Urinary bladder (tissue), 4 donors: Measurements from ENCODE around the gene RTBDN. TPM values are rescaled to one million over a fixed set of nuclear protein-coding genes. Genes with fewer than 3 reads are reported as not detected.
A peak's percentile ranks its signal among the peaks of the same experiment; 100 is the strongest.
"Not testable (repeated sequence)": the region's sequence is repeated elsewhere in the genome, so short reads cannot be mapped to it uniquely, and the experiment has no call there.

ENCODE experiments used
- DNase-seq: peaks from one replicate; pipeline ENCODE4 v3.0.0-alpha.2; 2015; ENCODE audit errors: extremely low spot score
- H3K27ac ChIP-seq: one replicate; pipeline ENCODE4 v1.5.1; 2013; ENCODE audit warnings: low read depth, mild to moderate bottlenecking, moderate library complexity
- H3K36me3 ChIP-seq: one replicate; pipeline ENCODE4 v1.6.1; 2013; ENCODE audit warnings: mild to moderate bottlenecking, moderate library complexity; ENCODE audit not compliant: insufficient read depth
- H3K4me1 ChIP-seq: one replicate; pipeline ENCODE4 v1.6.1; 2013; ENCODE audit warnings: mild to moderate bottlenecking, moderate library complexity; ENCODE audit not compliant: insufficient read depth
- H3K4me3 ChIP-seq: one replicate; pipeline ENCODE4 v1.5.1; 2013; ENCODE audit warnings: low read depth, low read length
- WGBS: extraction: QIAGEN DNeasy Blood & Tissue Kit; methylation state at CpG from one replicate; pipeline ENCODE4 v1.1.7; 2013; 5-methylcytosine and 5-hydroxymethylcytosine counted together
- polyA plus RNA-seq: library from polyadenylated mRNA; stranded (reverse); fragments of 200-250 nt; gene quantifications from one replicate; pipeline ENCODE4 v1.2.3, GENCODE V29; 2013
- total RNA-seq: library from RNA; depleted of rRNA; stranded (reverse); fragments of >200 nt; gene quantifications from one replicate; pipeline ENCODE4 v1.2.3, GENCODE V29; 2014
- donor health status: healthy with polysubstance abuse.
- donor health status: healthy.

The RTBDN gene
- total and polyA plus RNA-seq, 2 donors: 0.65 TPM; not detected in 1

DNA sequence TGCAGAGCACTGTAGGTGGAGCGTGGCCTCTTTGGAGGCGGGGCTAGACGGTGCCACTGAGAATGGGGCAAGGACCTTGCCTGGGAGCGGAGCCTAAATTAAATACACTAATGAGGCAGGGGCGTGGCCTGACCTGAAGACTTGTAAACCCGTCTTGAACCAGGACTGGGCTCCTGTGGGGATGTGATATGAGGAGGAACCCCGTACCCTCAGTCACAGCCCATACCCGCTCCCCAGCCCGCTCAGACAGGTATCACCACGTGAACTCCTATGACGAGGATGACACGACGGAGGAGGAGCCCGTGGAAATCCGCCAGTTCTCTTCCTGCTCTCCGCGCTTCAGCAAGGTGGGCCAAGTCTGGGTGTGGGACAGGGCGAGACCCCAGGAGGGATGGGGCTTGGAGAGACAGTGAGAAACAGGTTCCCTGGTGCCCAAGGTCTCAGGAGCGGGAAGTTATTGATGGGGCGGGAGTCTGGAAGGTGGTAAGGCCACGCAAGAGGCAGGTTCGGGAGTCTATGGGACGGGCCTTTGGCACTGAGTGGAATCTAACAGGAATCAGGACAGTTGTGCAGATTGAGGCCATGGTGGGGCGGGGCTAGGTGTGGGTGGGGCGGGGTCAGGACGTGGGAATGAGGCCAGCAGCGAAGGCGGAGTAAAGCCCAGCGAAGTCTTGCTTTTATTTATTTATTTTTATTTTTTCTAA lies 32.2 kb upstream of the RTBDN start:
- H3K4me3 ChIP-seq: no peak overlapping the region
- H3K4me1 ChIP-seq: no peaks in the 10 kb centered on the region
- H3K27ac ChIP-seq: no peak overlapping the region
- no peak for DNase-seq
- no peaks in the 10 kb centered on the region for H3K36me3 ChIP-seq
- WGBS: 87% methylated on average over 29 of the region's 29 CpGs

DNA sequence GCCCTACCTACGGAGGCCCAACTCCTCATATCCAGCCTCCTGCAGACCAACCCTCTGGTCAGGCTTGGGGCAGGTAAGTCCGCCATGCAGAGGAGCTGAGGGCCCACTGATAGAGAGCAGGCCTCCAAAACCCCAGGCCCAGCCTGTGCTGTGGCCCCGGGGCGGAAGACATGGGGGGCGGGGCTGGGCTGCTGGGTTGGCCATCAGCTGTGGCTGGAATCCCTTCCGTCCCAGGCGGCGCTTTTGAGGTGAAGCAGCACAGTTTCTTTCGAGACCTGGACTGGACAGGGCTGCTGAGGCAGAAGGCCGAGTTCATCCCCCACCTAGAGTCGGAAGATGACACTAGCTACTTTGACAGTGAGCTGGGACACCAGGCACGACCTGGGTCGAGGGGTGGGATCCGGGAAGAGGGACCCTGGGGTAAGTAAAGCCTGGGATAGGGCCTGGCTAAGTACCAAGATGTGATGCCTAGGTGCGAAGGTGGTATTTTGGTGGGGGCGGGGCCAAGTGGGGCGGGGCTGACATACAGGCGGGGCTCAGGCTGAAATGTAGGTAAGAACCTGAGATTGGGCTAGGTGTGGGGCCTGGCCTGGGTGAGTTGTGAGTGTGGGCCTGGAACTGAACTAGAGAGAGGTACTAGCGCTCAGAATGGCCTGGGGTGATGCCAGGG lies 31.5 kb upstream of the RTBDN start:
- 79% methylated on average over 19 of the region's 19 CpGs for WGBS
- no peak for DNase-seq
- no peak overlapping the region for H3K27ac ChIP-seq
- H3K4me3 ChIP-seq: no peak overlapping the region
- H3K4me1 ChIP-seq: no peaks in the 10 kb centered on the region
- H3K36me3 ChIP-seq: no peaks in the 10 kb centered on the region

DNA sequence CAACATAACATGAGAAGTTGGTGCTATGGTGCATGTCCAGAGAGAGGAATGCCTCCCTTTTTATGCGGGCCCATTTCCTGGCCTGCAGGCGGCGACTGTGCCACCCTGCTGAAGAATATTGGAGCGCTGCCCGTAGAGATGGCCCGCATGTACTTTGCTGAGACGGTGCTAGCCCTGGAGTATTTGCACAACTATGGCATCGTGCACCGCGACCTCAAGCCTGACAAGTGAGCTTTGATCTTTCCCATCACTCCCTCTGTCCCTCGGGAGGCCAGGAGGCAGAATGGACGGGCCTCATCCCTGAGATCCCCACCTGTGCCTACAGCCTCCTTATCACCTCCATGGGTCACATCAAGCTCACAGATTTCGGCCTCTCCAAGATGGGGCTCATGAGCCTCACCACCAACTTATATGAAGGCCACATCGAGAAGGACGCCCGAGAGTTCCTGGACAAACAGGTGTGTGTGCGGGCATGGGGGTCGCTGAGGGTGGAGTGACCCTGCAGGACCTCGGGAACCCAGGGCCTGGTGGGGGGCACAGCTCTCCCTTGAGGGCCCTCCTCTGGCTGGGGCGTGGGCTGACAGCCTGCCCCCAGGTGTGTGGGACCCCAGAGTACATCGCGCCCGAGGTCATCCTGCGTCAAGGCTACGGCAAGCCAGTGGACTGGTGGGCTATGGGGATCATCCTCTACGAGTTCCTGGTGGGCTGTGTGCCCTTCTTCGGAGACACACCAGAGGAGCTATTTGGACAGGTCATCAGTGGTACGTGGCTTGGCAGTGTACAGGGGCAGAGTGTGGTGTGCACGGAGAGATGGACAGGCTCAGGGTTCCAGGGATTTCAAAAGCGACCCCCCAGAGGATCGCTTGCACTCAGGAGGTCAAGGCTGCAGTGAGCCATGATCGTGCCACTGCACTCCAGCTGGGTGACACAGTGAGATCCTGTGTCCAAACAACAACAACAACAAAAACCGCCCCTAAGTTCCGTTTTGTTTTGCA lies 30.6 kb upstream of the RTBDN start:
- H3K27ac ChIP-seq: no peak overlapping the region
- H3K4me1 ChIP-seq: no peaks in the 10 kb centered on the region
- no peak for DNase-seq
- H3K36me3 ChIP-seq: no peaks in the 10 kb centered on the region
- H3K4me3 ChIP-seq: no peak overlapping the region
- 89% methylated on average over 34 of the region's 34 CpGs for WGBS

DNA sequence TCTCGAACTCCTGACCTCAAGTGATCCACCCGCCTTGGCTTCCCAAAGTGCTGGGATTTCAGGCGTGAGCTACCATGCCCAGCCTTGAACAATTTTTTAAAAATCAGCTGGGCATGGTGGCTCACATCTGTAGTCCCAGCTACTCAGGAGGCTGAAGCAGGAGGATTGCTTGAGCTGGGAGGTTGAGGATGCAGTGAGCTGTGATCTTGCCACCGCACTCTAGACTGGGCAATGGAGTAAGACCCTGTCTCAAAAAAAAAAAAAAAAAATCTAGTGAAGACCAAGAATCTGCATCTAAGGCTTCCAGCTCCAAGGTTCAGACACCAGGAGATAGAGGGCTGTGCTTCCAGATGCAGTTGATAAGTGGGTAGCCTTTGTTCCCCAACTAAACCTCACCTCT lies 29.8 kb upstream of the RTBDN start:
- Histone ChIP-seq H3K36me3 (no peaks in the 10 kb centered on the region), H3K4me3 (no peak overlapping the region), H3K27ac (no peak overlapping the region), H3K4me1 (no peaks in the 10 kb centered on the region)
- WGBS: 84% methylated on average over 4 of the region's 4 CpGs
- no peak for DNase-seq

DNA sequence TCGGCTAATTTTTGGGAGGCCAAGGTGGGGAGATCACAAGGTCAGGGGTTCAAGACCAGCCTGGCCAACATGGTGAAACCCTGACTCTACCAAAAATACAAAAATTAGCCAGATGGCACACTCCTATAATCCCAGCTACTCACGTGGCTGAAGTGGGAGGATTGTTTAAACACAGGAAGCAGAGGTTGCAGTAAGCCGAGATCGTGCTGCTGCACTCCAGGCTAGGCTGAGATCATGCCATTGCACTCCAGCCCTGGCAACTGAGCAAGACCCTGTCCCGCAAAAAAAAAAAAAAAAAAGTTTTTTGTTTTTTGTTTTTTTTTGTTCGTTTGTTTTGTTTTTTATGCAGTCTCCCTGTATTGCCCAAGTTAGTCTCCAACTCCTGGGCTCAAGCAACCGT lies 25.2 kb upstream of the RTBDN start:
- H3K4me3 ChIP-seq: no peak overlapping the region
- H3K36me3 ChIP-seq: no peaks in the 10 kb centered on the region
- no peak for DNase-seq
- no peaks in the 10 kb centered on the region for H3K4me1 ChIP-seq
- H3K27ac ChIP-seq: no peak overlapping the region
- WGBS: 58% methylated on average over 7 of the region's 7 CpGs

DNA sequence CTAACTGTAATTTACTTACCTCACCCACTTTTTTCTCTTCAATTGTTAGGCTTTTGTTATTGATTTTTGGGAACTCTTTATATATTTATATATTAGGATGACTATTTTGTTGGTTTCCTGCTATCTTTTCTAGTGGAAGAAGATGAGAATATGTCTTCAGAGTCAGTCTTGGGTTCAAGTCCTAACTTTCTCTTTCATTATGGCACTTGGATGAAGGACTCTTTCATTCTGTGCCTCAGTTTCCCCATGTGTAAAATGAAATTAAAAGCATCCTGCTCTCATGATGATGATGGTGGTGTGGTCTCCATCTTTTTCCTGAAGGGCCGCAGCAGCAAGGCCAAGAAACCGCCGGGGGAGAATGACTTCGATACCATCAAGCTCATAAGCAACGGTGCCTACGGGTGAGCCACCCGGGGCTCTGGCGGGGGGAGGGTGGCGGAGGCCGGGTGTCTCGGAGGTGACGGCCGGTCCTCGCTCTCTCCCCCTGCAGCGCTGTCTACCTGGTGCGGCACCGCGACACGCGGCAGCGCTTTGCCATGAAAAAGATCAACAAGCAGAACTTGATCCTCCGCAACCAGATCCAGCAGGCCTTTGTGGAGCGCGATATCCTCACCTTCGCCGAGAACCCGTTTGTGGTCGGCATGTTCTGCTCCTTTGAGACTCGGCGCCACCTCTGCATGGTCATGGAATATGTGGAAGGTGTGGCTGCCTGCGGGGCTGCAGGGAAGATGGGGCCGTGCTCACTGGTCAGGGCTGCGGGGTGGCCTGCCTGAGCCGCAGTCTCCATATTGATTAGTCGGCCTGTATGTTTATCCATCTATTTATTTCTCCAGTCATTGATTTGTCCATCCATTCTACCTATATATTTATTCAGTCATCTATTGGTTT lies 23.9 kb upstream of the RTBDN start:
- no peaks in the 10 kb centered on the region for H3K4me1 ChIP-seq
- H3K36me3 ChIP-seq: no peaks in the 10 kb centered on the region
- 94% methylated on average over 35 of the region's 35 CpGs for WGBS
- no peak overlapping the region for H3K4me3 ChIP-seq
- DNase-seq: no peak
- no peak overlapping the region for H3K27ac ChIP-seq

DNA sequence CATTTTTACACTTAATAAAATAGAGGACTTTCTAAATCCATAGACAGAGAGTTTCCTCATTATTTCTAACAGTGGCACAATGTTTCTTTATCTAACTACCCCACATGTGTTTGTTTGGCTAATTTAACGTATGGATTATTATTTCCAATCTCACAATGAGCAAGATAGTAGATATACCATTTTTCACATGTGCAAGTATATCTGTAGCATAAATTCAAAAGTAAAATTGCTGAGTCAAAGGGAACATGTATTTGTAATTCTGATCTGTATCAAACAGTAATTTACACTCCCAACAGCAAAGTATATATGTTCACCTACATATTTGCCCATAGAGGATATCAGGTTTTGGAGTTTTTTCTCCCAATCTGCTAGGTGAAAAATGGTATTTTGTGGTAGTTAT lies 22.3 kb upstream of the RTBDN start:
- H3K4me3 ChIP-seq: no peak overlapping the region
- H3K36me3 ChIP-seq: no peaks in the 10 kb centered on the region
- WGBS: 67% methylated on average over 1 of the region's 1 CpG
- no peaks in the 10 kb centered on the region for H3K4me1 ChIP-seq
- H3K27ac ChIP-seq: no peak overlapping the region
- no peak for DNase-seq

DNA sequence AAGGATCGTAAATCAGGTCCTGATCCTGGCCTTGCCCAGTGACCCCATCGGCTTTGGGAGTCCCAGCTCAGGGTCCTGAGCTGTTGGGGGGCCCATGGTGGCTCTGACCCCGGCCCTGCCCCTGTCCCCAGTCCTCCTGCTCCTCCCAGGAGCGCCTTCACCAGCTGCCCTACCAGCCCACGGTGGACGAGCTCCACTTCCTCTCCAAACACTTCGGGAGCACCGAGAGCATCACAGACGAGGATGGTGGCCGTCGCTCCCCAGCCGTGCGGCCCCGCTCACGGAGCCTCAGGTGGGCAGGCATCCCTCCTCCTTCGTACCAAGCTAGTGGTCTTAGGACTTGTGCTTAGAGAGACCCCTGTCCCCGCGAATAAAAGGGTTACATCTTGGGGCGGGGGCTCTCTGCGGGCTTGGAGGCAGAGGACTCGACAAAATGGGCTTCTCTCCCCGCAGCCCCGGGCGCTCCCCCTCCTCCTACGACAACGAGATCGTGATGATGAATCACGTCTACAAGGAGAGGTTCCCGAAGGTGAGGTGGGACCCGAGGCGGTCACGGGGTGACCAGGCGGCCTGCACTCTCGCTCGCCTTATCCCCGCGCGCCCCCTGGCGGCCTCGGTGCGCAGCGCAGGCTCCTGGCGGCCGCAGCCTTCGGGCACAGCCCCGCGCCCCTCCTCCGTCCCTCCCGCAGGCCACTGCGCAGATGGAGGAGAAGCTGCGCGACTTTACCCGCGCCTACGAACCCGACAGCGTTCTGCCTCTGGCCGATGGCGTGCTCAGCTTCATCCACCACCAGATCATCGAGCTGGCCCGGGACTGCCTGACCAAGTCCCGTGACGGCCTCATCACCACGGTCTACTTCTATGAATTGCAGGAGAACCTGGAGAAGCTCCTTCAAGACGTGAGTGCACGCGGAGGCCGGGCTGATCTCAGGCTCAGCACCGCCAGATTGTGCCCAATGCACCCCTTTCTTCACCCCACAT lies 13.1 kb upstream of the RTBDN start:
- DNase-seq: peak; percentile 17
- Histone ChIP-seq H3K36me3 (no peaks in the 10 kb centered on the region), H3K4me3 (no peak overlapping the region), H3K27ac (no peak overlapping the region), H3K4me1 (no peaks in the 10 kb centered on the region)
- 13% methylated on average over 69 of the region's 69 CpGs for WGBS

DNA sequence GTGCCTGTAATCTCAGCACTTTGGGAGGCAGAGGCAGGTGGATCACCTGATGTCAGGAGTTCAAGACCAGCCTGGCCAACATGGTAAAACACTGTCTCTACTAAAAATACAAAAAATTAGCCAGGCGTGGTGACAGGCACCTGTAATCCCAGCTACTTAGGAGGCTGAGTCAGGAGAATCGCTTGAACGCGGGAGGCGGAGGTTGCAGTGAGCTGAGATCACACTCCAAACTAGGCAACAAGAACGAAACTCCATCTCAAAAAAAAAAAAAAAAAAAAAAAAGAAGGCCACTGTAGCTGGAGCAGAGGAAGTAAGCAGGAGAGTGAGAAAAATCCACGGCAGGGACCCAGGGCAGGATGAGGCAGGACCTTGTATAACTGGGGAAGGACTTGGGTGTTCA lies 12.2 kb upstream of the RTBDN start:
- H3K4me1 ChIP-seq, H3K4me3 ChIP-seq, DNase-seq, H3K27ac ChIP-seq, H3K36me3 ChIP-seq: not testable (repeated sequence)
- 85% methylated on average over 7 of the region's 7 CpGs for WGBS

DNA sequence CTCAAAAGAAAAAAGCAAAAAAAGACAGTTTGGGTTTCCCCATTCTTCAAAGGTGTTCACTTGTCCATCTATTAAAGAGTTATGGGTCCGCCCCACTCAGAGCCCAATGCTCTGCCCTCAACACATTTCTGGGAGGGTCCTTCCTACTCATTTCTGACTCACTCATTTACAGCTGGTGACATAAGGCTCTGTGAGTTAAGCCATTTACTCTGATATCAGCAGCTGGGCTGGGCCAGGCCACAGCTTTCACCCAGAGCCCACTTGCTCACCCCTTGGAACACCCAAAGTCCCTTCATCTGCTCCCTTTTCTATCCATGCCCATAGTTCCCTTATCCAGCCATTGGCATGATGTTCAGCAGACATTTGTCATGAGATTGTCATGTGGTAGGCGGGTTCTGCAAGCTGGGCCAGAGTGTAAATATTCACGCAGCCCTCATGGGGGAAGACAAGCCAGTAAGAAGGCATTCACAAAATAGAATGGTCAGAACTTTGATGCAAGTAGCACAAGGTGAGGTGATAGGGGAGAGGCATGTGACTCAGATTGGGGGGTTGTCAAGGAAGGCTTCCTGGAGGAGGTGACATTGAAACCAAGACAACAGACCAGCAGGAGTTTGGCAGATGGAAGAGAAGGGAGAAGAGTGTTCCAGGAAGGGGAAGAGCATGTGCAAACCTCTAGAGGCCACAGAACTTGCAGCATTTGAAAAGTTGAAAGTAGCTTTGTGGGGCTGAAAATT lies 9.8 kb upstream of the RTBDN start:
- Histone ChIP-seq H3K4me3 (no peak overlapping the region), H3K4me1 (no peaks in the 10 kb centered on the region), H3K27ac (no peak overlapping the region), H3K36me3 (no peaks in the 10 kb centered on the region)
- WGBS: 78% methylated on average over 3 of the region's 3 CpGs
- no peak for DNase-seq

DNA sequence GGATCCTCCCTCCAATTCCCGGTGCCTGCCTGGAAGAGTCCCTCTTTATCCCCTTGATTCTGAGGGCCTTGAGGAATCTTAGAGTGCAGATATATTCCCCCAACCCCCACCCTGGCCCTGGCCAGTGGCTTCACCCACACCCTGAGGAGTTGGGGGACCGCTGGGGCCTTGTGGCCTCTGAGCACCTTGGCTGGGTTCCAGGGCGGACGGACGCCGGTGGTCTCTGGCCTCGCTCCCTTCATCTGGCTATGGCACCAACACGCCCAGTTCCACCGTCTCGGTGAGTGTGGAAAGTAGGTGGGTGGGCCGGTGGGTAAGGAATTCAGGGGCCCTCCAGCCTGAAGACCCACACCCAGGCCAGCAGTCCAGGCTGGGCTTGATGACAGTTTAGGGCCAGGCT lies 8.9 kb upstream of the RTBDN start:
- no peak overlapping the region for H3K27ac ChIP-seq
- H3K4me1 ChIP-seq: no peaks in the 10 kb centered on the region
- WGBS: 81% methylated on average over 11 of the region's 11 CpGs
- no peak overlapping the region for H3K4me3 ChIP-seq
- H3K36me3 ChIP-seq: no peaks in the 10 kb centered on the region
- no peak for DNase-seq

DNA sequence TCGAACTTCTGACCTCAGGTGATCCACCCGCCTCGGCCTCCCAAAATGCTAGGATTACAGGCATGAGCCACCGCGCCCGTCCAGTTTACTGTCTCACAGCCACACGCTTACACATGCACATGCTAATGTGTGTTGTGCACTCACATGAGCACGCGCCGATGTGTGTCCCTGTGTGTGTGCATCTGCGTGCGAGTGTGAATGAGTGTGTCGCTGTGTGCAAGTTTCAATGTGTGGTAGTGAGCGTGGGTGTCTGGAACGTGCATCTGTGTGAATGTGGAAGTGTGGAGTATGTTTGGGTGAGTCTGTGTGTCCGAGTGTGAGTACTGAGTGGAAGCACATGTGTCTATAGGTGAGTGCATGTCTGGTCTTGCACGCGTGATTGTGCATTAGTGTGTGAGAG lies 8.1 kb upstream of the RTBDN start:
- H3K4me1 ChIP-seq: no peaks in the 10 kb centered on the region
- no peaks in the 10 kb centered on the region for H3K36me3 ChIP-seq
- no peak overlapping the region for H3K4me3 ChIP-seq
- no peak for DNase-seq
- H3K27ac ChIP-seq: no peak overlapping the region
- 92% methylated on average over 18 of the region's 18 CpGs for WGBS
